GM19328 (cell line): Measurements from ENCODE around the gene GNG12.

Experiments used
- ATAC-seq: cut with Tn5 transposase; IDR thresholded peaks from one replicate; pipeline ENCODE4 v1.9.1; 2021; ENCODE audit warnings: mild to moderate bottlenecking, moderate library complexity; ENCODE audit not compliant: unreplicated experiment

The GNG12 gene

GRCh38 chr1:67816095-67816475 is 17.2 kb downstream of the GNG12 start:
- ATAC-seq: no peak

GRCh38 chr1:67815303-67816094 is 17.8 kb downstream of the GNG12 start:
- no peak for ATAC-seq

DNA sequence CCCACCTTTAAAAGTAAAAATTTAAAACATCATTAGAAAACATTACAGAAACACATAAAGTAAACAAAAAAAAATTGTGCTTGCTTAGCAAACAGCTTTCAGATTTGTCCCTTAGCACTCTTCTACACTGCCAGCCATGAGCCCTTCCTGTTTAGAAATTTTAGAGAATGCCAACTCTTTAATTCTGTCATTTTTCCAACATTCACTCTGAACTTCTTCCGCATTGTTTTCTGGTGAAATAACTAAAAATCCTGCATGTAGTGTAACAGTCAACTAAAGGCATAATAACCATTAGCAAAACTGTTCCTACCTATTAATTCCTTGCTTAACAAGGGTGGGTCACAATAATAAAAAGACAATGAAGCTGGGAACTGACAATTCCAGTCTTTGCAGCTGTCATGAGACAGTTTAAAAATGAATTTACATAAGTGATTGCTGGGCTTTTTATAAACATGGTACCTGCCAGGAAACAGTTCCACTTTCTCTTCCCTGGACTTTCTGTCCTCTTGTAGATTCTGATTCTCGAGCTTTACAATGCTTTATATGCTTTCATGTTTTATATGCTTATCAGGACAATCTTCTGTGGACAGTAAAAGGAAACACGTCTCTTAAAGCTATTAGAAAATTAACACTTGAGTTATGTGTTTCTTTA is 19.0 kb downstream of the GNG12 start:
- ATAC-seq: no peak

GRCh38 chr1:67812226-67812625 is 21.0 kb downstream of the GNG12 start:
- no peak for ATAC-seq

DNA sequence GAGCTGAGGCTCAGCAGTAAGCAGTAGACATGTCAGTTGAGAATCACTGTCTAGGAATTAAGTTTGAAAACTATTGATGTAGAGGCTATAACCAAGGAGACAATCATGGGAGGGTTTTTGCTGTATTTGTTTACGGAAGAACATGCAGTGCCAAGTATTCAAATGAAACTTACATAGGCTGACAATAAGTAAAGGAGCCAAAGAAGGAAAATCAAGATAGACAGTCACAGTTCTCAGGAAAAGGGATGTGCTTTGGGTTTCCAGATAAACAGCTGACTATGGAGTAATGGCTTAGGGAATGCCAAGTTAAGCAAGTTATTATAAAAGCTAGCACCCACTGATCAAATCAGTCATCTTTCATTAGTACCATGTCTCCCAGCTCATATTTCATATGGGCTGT is 21.5 kb downstream of the GNG12 start:
- ATAC-seq: no peak

DNA sequence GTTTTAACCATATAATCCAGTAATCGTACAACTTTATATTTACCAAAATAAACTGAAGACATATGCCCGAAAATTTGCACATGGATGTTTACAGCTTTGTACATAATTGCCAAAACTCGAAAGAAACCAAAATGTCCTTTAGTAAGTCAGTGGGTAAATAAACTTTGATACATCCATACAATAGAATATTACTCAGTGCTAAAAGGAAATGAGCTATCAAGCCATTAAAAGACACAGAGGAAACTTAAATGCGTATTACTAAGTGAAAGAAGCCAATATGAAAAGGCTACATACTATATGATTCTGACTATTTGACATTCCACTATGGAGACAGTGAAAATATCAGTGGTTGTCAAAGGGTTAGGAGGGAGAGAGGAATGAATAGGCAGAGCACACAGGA is 23.4 kb downstream of the GNG12 start:
- no peak for ATAC-seq

DNA sequence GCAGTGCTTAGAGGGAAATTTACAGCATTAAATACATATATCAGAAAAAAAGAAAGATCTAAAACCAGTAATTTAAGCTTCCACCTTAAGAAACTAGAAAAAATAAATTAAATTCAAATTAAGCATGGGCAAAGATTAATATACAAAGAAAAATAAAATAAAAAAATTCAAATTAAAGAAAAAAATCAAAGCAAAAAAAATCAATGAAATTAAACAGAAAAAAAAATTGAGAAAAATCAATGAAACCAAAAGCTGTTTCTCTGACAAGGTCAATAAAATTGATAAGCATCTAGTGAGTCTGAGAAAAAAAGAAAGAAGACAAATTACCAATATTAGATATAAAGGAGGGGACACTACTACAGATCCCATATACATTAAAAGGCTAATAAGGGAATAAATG is 26.0 kb downstream of the GNG12 start:
- no peak for ATAC-seq

DNA sequence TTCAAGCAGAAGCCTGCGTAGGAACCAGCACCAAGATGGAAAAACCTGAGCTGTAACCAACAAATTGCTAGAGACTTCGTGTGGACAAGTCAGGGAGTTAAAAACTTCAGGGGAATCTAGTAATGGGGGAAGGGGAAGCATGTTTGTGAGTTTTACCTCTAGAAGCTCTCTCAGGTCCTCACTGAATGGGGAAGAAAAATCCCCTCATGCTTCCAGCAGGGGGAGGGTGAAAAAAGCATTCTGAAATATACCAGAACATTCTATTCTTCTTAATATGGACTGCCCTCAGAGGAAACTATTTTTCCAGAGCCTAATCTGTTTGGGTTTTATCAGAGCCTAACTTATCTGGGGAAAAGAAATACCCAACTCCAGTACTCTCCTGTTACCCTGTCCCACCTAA is 28.6 kb downstream of the GNG12 start:
- no peak for ATAC-seq

DNA sequence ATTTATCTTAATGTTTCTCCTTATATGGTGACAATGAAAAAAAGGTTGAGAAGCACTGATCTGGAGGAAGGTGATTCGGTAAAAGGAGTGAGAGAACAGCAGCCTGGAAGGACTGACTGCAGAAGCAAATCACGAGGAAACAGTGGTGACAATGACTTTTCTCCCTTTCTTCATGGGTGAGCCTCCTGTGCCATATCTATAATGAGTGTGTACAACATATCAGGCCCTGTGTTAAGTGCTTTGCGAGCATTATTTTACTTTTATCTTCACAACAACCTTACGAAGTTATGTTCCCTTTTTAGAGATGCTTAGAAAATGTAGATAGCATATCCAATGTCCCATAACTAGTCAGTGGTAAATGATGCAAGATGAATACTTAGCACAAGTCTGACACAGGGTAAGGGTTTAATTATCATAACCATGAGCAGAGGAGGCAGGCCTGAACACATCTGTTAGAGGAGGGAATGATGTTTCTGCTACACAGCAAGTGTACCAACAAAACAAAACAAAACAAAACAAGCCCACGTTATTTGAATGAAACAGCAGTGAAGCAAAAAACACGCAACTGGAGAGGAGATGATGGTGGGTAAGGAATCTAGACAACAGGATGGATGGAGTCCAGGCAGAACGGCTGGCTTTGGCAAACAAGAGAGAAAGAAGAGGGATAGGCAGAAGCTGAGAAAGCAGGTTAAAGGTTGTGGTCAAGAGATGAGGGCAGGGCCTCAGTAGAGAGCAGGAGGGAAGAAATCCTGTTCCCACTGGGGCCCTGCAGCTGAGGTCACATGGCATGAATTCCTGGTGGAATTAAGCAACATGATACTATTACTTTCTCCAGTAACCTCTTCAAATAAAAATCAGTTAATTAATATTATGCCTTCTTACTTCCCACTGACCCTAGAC is 29.6 kb downstream of the GNG12 start:
- no peak for ATAC-seq

- ATAC-seq: no peak
Measured at GRCh38 chr1:67802565-67802964, 30.7 kb downstream of the GNG12 start.

- no peak for ATAC-seq
Measured at GRCh38 chr1:67801903-67802302, 31.4 kb downstream of the GNG12 start.

DNA sequence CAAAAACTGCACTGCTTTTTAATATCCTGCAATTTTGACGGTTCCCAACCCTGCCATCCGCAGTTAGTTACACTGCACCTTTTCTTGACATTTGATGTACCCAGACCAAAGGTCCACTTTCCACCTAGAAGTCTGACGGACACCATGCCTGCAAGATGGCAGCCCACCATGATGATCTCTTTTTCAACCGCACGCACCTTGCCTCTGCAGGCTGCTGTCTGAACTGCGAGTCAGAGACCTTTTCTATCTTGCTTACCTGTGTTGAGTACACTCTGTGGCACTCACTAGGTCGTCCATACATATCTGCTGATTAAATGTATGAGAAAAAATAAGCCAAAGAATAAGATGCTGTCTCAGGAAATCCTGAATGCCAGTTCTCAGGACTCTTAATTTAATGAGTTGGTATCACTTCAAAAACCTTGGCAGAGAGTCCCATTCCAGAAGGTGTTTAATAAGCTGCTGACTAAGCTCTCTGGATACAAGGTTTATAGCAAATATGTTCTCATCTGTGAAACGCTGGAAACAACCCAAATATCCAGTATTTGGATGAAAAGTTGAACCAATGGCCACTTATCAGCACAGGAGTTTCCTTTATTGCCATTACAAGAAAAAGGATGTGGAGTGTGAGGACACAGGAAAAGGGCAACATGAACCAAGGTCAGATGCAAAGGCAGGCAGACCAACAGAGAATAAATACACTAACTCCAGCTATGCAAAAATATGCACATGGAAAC is 37.9 kb downstream of the GNG12 start:
- no peak for ATAC-seq

GRCh38 chr1:67793562-67793961 is 39.7 kb downstream of the GNG12 start:
- no peak for ATAC-seq

GRCh38 chr1:67792741-67793458 is 40.4 kb downstream of the GNG12 start:
- ATAC-seq: no peak

DNA sequence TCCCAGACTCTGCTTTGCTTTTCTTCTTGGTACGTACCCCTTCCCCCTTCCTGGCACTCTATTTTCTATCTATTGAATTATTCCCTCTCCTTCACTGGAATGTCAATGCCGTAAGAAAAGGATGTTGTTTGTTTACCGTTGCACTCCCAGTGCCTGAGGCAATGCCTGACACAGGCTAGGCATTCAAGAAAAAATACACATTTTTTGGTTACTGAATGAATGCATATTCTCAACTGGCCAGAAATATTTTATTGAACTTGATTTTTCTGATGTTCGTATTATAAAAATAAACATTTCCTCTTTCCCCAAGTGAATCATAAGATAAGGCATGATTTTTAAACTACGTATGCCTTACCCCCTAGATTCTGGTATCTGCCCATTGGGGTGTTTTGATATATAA is 41.2 kb downstream of the GNG12 start:
- no peak for ATAC-seq

- ATAC-seq: no peak
Measured at GRCh38 chr1:67791686-67792085, 41.6 kb downstream of the GNG12 start.

DNA sequence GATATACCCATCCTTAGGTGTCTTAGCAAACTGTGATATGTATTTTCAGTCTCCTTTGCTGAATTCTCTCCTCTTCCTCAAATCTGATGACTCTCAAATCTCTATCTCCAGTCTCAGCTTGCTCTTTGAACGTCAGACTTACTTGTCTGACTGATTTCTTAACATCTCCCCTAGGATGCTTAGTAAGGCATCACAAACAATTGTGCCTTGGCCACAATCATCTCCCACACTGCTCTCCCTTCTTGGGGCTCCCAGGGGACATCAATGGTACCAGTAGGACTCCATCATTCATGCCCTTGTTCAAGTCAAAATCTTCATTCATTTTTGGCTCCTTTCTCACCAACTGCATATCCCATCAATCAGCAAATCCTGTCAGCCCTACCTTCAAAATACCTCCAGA is 42.0 kb downstream of the GNG12 start:
- ATAC-seq: no peak

DNA sequence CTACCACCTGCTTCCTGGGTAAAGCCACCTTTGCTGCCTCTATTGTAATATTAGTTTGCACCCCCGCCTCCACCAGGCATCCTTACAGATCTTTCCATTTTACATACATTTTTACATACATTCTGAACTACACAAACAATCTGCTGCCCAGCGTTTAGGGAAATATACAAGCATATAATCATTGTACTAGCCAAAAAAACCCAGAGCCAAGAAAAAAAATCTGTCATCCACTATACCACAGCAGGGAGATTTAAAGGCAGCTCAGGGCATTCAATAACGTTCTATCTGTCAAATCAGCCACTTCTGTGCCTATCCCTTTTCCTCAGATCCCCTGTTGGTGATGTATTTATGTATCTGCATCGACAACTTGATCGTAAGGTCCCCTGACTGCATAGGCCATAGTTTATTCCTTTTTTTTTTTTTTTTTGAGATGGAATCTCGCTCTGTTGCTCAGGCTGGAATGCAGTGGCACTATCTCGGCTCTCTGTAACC is 43.0 kb downstream of the GNG12 start:
- no peak for ATAC-seq

DNA sequence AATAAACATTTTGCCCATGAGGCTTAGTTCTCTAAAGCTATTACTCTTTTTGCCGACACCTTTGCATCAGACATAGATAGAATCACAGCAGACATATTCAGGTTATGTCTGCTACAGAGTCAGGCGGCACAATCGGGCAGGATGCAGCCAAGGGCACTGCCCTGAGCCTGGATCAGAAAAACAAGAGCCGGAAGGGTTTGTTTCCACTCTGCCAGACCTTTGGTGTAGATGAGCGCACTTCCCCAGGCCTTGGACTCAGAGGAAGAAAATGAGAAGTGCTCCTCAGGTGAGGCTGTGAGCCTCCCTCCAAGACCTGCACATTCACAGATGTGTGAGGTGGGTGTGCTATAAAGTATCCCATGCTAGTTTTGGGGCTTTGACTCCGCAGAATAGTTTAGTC is 43.7 kb downstream of the GNG12 start:
- ATAC-seq: no peak

GRCh38 chr1:67788904-67789303 is 44.4 kb downstream of the GNG12 start:
- no peak for ATAC-seq
